Suprapubic skin (tissue), 3 donors: ENCODE measurements around the gene NKAIN4.

Experiments used
- EP300 ChIP-seq: sonication (generic); formaldehyde crosslinking; IDR thresholded peaks from one replicate; pipeline ENCODE4 v1.6.1; 2017; ENCODE audit warnings: antibody characterized with exemption
- TF ChIP-seq, protein P1 (sequence below), 2 donors: fragments of 200-600 bp in 1 of 2; fragments of 450-650 bp in 1 of 2; sonication (generic) in 1 of 2; IDR thresholded peaks; one replicate each; pipeline ENCODE4 v1.5.1; 2016 to 2019; ENCODE audit warnings: antibody characterized with exemption in 2 of 2, mild to moderate bottlenecking in 1 of 2, moderate library complexity in 1 of 2

- TF ChIP-seq, protein P1, sequence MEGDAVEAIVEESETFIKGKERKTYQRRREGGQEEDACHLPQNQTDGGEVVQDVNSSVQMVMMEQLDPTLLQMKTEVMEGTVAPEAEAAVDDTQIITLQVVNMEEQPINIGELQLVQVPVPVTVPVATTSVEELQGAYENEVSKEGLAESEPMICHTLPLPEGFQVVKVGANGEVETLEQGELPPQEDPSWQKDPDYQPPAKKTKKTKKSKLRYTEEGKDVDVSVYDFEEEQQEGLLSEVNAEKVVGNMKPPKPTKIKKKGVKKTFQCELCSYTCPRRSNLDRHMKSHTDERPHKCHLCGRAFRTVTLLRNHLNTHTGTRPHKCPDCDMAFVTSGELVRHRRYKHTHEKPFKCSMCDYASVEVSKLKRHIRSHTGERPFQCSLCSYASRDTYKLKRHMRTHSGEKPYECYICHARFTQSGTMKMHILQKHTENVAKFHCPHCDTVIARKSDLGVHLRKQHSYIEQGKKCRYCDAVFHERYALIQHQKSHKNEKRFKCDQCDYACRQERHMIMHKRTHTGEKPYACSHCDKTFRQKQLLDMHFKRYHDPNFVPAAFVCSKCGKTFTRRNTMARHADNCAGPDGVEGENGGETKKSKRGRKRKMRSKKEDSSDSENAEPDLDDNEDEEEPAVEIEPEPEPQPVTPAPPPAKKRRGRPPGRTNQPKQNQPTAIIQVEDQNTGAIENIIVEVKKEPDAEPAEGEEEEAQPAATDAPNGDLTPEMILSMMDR (IDR thresholded peaks at IDR 0.05) = no peak
- no peak for TF ChIP-seq EP300
These were observed 38.0 kb upstream of the NKAIN4 start for GRCh38 chr20:63292292-63292701.
